MM.1S (cell line): Measurements from ENCODE around the gene TMEM123.
"Not testable (repeated sequence)": the region's sequence is repeated elsewhere in the genome, so short reads cannot be mapped to it uniquely, and the experiment has no call there.

Experiments used
- DNase-seq: peaks from one replicate; pipeline ENCODE4 v3.0.0-alpha.2; 2015
- H2AFZ ChIP-seq: fragments of 300-600 bp; sonication (generic); 2 replicates; pipeline ENCODE4 v1.6.0; 2016; ENCODE audit warnings: antibody characterized with exemption, low read length
- H3F3A ChIP-seq: fragments of 300-600 bp; sonication (generic); 2 replicates; pipeline ENCODE4 v1.6.1; 2016; ENCODE audit warnings: mild to moderate bottlenecking, antibody characterized with exemption, low read length, moderate library complexity, mixed read lengths; ENCODE audit not compliant: insufficient read depth
- H3K27ac ChIP-seq: fragments of 300-600 bp; sonication (generic); 2 replicates; pipeline ENCODE4 v1.5.1; 2016; ENCODE audit warnings: mild to moderate bottlenecking, low read length
- H3K27me3 ChIP-seq: fragments of 300-600 bp; sonication (generic); replicated peaks from 2 replicates; pipeline ENCODE4 v1.6.0; 2016; ENCODE audit warnings: low read length; ENCODE audit not compliant: insufficient read depth
- H3K36me3 ChIP-seq: fragments of 300-600 bp; sonication (generic); replicated peaks from 2 replicates; pipeline ENCODE4 v1.6.1; 2016; ENCODE audit warnings: mild to moderate bottlenecking, low read length, mixed read lengths; ENCODE audit not compliant: insufficient read depth
- H3K4me1 ChIP-seq: fragments of 300-600 bp; sonication (generic); 2 replicates; pipeline ENCODE4 v1.6.1; 2016; ENCODE audit warnings: low read length, mixed read lengths
- H3K4me2 ChIP-seq: fragments of 300-600 bp; sonication (generic); 2 replicates; pipeline ENCODE4 v1.6.0; 2016; ENCODE audit warnings: low read depth, low read length
- H3K4me3 ChIP-seq: fragments of 300-600 bp; sonication (generic); 2 replicates; pipeline ENCODE4 v1.5.1; 2016; ENCODE audit warnings: low read length, mixed read lengths
- H3K79me2 ChIP-seq: fragments of 300-600 bp; sonication (generic); 2 replicates; pipeline ENCODE4 v1.6.1; 2016; ENCODE audit warnings: mixed run types, low read length, mixed read lengths
- H3K9ac ChIP-seq: fragments of 300-600 bp; sonication (generic); 2 replicates; pipeline ENCODE4 v1.6.1; 2016; ENCODE audit warnings: low read length, mixed read lengths
- H3K9me2 ChIP-seq: fragments of 300-600 bp; sonication (generic); replicated peaks from 2 replicates; pipeline ENCODE4 v1.6.1; 2016; ENCODE audit warnings: mild to moderate bottlenecking, low read length, mixed read lengths; ENCODE audit not compliant: insufficient read depth
- H3K9me3 ChIP-seq: fragments of 300-600 bp; sonication (generic); replicated peaks from 2 replicates; pipeline ENCODE4 v1.6.1; 2016; ENCODE audit warnings: mild to moderate bottlenecking, low read length, mixed read lengths; ENCODE audit not compliant: insufficient read depth
- H4K20me1 ChIP-seq: fragments of 300-600 bp; sonication (generic); 2 replicates; pipeline ENCODE4 v1.6.1; 2016; ENCODE audit warnings: mild to moderate bottlenecking, low read length, moderate library complexity, mixed read lengths; ENCODE audit not compliant: insufficient read depth
- CTCF ChIP-seq: fragments of 300-600 bp; sonication (generic); IDR thresholded peaks from 2 replicates; pipeline ENCODE4 v1.5.1; 2016; ENCODE audit warnings: antibody characterized with exemption, low read length, mixed read lengths
- EZH2 ChIP-seq: fragments of 300-600 bp; sonication (generic); optimal IDR thresholded peaks from 2 replicates; pipeline ENCODE3; 2017; ENCODE audit warnings: low read depth, mild to moderate bottlenecking, antibody characterized with exemption, low read length, mixed read lengths
- EZH2phosphoT487 ChIP-seq: fragments of 300-600 bp; sonication (generic); IDR thresholded peaks from 2 replicates; pipeline ENCODE4 v1.6.1; 2018; ENCODE audit warnings: antibody characterized with exemption, low read length

Gene TMEM123

GRCh38 chr11:102435688-102436087, 16.9 kb downstream of the TMEM123 start:
- H3K36me3 ChIP-seq = no peaks in the 10 kb centered on the region; the same call in 1 of the 2 replicates
- H3K4me3 ChIP-seq = no peak overlapping the region
- H3K4me1 ChIP-seq = peaks cover 9% of the 10 kb centered on the region; the same call in 1 of the 2 replicates
- no peaks in the 10 kb centered on the region for H3K27me3 ChIP-seq
- no peak overlapping the region for H3K27ac ChIP-seq
- H3F3A ChIP-seq = peaks cover 4% of the 10 kb centered on the region; the same call in 1 of the 2 replicates
- H4K20me1 ChIP-seq = no peaks in the 10 kb centered on the region
- no peak for TF ChIP-seq EZH2
- TF ChIP-seq CTCF = no peak
- TF ChIP-seq EZH2phosphoT487 = no peak
- H3K9me2 ChIP-seq = no peaks in the 10 kb centered on the region
- H3K79me2 ChIP-seq = peaks cover 81% of the 10 kb centered on the region
- no peak overlapping the region for H2AFZ ChIP-seq
- DNase-seq = no peak
- no peak overlapping the region for H3K9ac ChIP-seq
- no peaks in the 10 kb centered on the region for H3K9me3 ChIP-seq
- no peak overlapping the region for H3K4me2 ChIP-seq

GRCh38 chr11:102433571-102433970, 19.0 kb downstream of the TMEM123 start:
- H3K4me3 ChIP-seq, H3K9me3 ChIP-seq, H2AFZ ChIP-seq, H3K27me3 ChIP-seq, H3F3A ChIP-seq, H3K9me2 ChIP-seq, H3K27ac ChIP-seq, DNase-seq, H4K20me1 ChIP-seq, H3K4me2 ChIP-seq, H3K9ac ChIP-seq, H3K36me3 ChIP-seq: not testable (repeated sequence)
- Histone ChIP-seq H3K79me2 (peaks cover 85% of the 10 kb centered on the region), H3K4me1 (peaks cover 18% of the 10 kb centered on the region; the same call in 1 of the 2 replicates)

- not testable (repeated sequence) for H3K9ac ChIP-seq, H3K27ac ChIP-seq, H3K9me2 ChIP-seq, H3K9me3 ChIP-seq, H3K4me3 ChIP-seq, H4K20me1 ChIP-seq, H3K4me2 ChIP-seq, H3K27me3 ChIP-seq, H2AFZ ChIP-seq, DNase-seq, H3K36me3 ChIP-seq, H3F3A ChIP-seq
- Histone ChIP-seq H3K4me1 (peaks cover 18% of the 10 kb centered on the region; the same call in 1 of the 2 replicates), H3K79me2 (peaks cover 82% of the 10 kb centered on the region)
These were observed 20.0 kb downstream of the TMEM123 start for GRCh38 chr11:102432560-102432959.

- H3K36me3 ChIP-seq = no peaks in the 10 kb centered on the region; the same call in 1 of the 2 replicates
- no peak overlapping the region for H3K9ac ChIP-seq
- H3F3A ChIP-seq = peaks cover 5% of the 10 kb centered on the region; the same call in 1 of the 2 replicates
- no peak overlapping the region for H3K4me2 ChIP-seq
- no peaks in the 10 kb centered on the region for H3K9me2 ChIP-seq
- H3K27me3 ChIP-seq = no peaks in the 10 kb centered on the region
- H3K27ac ChIP-seq = no peak overlapping the region
- no peaks in the 10 kb centered on the region for H3K9me3 ChIP-seq
- DNase-seq = no peak
- no peak overlapping the region for H3K4me3 ChIP-seq
- H4K20me1 ChIP-seq = no peaks in the 10 kb centered on the region
- peaks cover 18% of the 10 kb centered on the region; the same call in 1 of the 2 replicates for H3K4me1 ChIP-seq
- H3K79me2 ChIP-seq = peaks cover 76% of the 10 kb centered on the region
- H2AFZ ChIP-seq = no peak overlapping the region
- TF ChIP-seq EZH2phosphoT487 = no peak
- TF ChIP-seq CTCF = no peak
- no peak for TF ChIP-seq EZH2
These were observed 21.2 kb downstream of the TMEM123 start for GRCh38 chr11:102431404-102431803.
